Calu3 (cell line): ENCODE results near the gene SYK. TPM values are rescaled to one million over a fixed set of nuclear protein-coding genes. Genes with fewer than 3 reads are reported as not detected.

Experiments
- BruUV-seq: library from RNA; stranded (reverse); fragments of 400-500 nt; replicated peaks from 2 replicates; lab custom pipeline; 2021; lab: Mats Ljungman, UMichigan
- CTCF ChIA-PET: fragments of 300-600 bp; sonication (Branson Sonifier 250); formaldehyde crosslinking; loops from one replicate; lab custom pipeline; 2022; ENCODE audit warnings: antibody characterized with exemption; lab: Charles Lee
- DNase-seq: peaks from one replicate; pipeline ENCODE4 v3.0.0; 2022
- H3K27ac Mint-ChIP-seq: one replicate; pipeline ENCODE4 v1.8.0; 2022; ENCODE audit warnings: mixed read lengths; ENCODE audit not compliant: unreplicated experiment
- H3K27me3 Mint-ChIP-seq: one replicate; pipeline ENCODE4 v1.8.0; 2022; ENCODE audit warnings: mixed read lengths; ENCODE audit not compliant: unreplicated experiment
- H3K36me3 Mint-ChIP-seq: one replicate; pipeline ENCODE4 v1.8.0; 2022; ENCODE audit warnings: mild to moderate bottlenecking, moderate library complexity, mixed read lengths; ENCODE audit not compliant: insufficient read depth, unreplicated experiment
- H3K4me1 Mint-ChIP-seq: one replicate; pipeline ENCODE4 v1.8.0; 2022; ENCODE audit warnings: mild to moderate bottlenecking, low read depth, mixed read lengths; ENCODE audit not compliant: unreplicated experiment
- H3K4me3 Mint-ChIP-seq: one replicate; pipeline ENCODE4 v1.8.0; 2022; ENCODE audit warnings: mild to moderate bottlenecking, low read depth, moderate library complexity, mixed read lengths; ENCODE audit not compliant: unreplicated experiment
- H3K9me3 Mint-ChIP-seq: one replicate; pipeline ENCODE4 v1.8.0; 2022; ENCODE audit warnings: low read depth, mixed read lengths; ENCODE audit not compliant: unreplicated experiment
- CTCF ChIP-seq: fragments of 200-600 bp; IDR thresholded peaks from one replicate; pipeline ENCODE4 v1.8.0; 2022; ENCODE audit warnings: antibody characterized with exemption; ENCODE audit not compliant: unreplicated experiment
- intact Hi-C: fragments of 100-400 bp; cut with micrococcal nuclease; formaldehyde crosslinking; loops from one replicate; pipeline ENCODE4 v1.10.0; 2022; ENCODE audit not compliant: unreplicated experiment
- total RNA-seq: library from RNA; stranded (reverse); gene quantifications from 2 replicates; pipeline ENCODE4 v1.2.3, GENCODE V29; 2022

SYK gene
- total RNA-seq, 1 experiment from 2014 or later, result 14.8 TPM

- no peak for DNase-seq
- BruUV-seq, result no TSS peak
- no peaks in the 10 kb centered on the region for H3K36me3 Mint-ChIP-seq
- H3K27ac Mint-ChIP-seq, result no peak overlapping the region
- peaks cover 8% of the 10 kb centered on the region for H3K9me3 Mint-ChIP-seq
- no peaks in the 10 kb centered on the region for H3K27me3 Mint-ChIP-seq
- no peaks in the 10 kb centered on the region for H3K4me1 Mint-ChIP-seq
- CTCF ChIA-PET, result no interaction called here
- intact Hi-C loops, result no loop called here
- no peak overlapping the region for H3K4me3 Mint-ChIP-seq
- no peak for TF ChIP-seq CTCF
Measured at GRCh38 chr9:90898228-90898627, 96.6 kb downstream of the SYK start.

GRCh38 chr9:90899287-90899686, 97.7 kb downstream of the SYK start:
- H3K4me1 Mint-ChIP-seq, result no peaks in the 10 kb centered on the region
- no peaks in the 10 kb centered on the region for H3K27me3 Mint-ChIP-seq
- no peak overlapping the region for H3K27ac Mint-ChIP-seq
- CTCF ChIA-PET, result no interaction called here
- no peak overlapping the region for H3K4me3 Mint-ChIP-seq
- no TSS peak for BruUV-seq
- DNase-seq, result no peak
- intact Hi-C loops, result no loop called here
- TF ChIP-seq CTCF, result no peak
- peaks cover 11% of the 10 kb centered on the region for H3K9me3 Mint-ChIP-seq
- no peaks in the 10 kb centered on the region for H3K36me3 Mint-ChIP-seq

GRCh38 chr9:90900130-90900529, 98.5 kb downstream of the SYK start:
- Mint-ChIP-seq H3K27ac (no peak overlapping the region), H3K27me3 (no peaks in the 10 kb centered on the region)

GRCh38 chr9:90901933-90902332, 100.3 kb downstream of the SYK start:
- Mint-ChIP-seq H3K27me3 (no peaks in the 10 kb centered on the region), H3K27ac (no peak overlapping the region), H3K4me3 (no peak overlapping the region), H3K9me3 (peaks cover 11% of the 10 kb centered on the region), H3K4me1 (no peaks in the 10 kb centered on the region), H3K36me3 (no peaks in the 10 kb centered on the region)
- CTCF ChIA-PET, result no interaction called here
- TF ChIP-seq CTCF, result no peak
- intact Hi-C loops, result no loop called here
- no peak for DNase-seq
- BruUV-seq, result no TSS peak

More at GRCh38 chr9:90900130-90900529, 98.5 kb downstream of the SYK start:
- CTCF ChIA-PET, result no interaction called here
- Mint-ChIP-seq H3K36me3 (no peaks in the 10 kb centered on the region), H3K4me3 (no peak overlapping the region), H3K4me1 (no peaks in the 10 kb centered on the region), H3K9me3 (peaks cover 11% of the 10 kb centered on the region)
- intact Hi-C loops, result no loop called here
- no peak for TF ChIP-seq CTCF
- no peak for DNase-seq
- BruUV-seq, result no TSS peak
